GM23338 (cell line): ENCODE data around the gene JAZF1.

Source experiments
- CREB1 ChIP-seq: fragments of 250-450 bp; sonication (Bioruptor Pico); IDR thresholded peaks from 2 replicates; pipeline ENCODE4 v1.5.0; 2020; ENCODE audit warnings: low read depth, mild to moderate bottlenecking, moderate library complexity
- EZH2 ChIP-seq: fragments of 200-600 bp; sonication (generic); IDR thresholded peaks from one replicate; pipeline ENCODE4 v1.8.0; 2017; ENCODE audit warnings: antibody characterized with exemption, mild to moderate bottlenecking, low read depth; ENCODE audit not compliant: unreplicated experiment
- JUNB ChIP-seq: IDR thresholded peaks from one replicate; pipeline ENCODE4 v1.6.1; 2016; ENCODE audit warnings: antibody characterized with exemption; ENCODE audit not compliant: unreplicated experiment
- POLR2AphosphoS5 ChIP-seq: IDR thresholded peaks from 2 replicates; pipeline ENCODE4 v1.6.1; 2016; ENCODE audit warnings: antibody characterized with exemption, low read depth
- ZNF331 ChIP-seq: fragments of 250-450 bp; sonication (Bioruptor Pico); IDR thresholded peaks from 2 replicates; pipeline ENCODE4 v1.5.0; 2020; ENCODE audit warnings: low read depth, mild to moderate bottlenecking, moderate library complexity
- TF ChIP-seq, protein P1 (sequence below), 2 experiments: fragments of 200-600 bp in 1 of 2; sonication (generic) in 1 of 2; conservative IDR thresholded peaks; 2 replicates each; pipeline versions ENCODE4 v1.5.1 to v1.6.1; 2016 to 2017; ENCODE audit warnings: antibody characterized with exemption in 2 of 2, low read depth in 2 of 2, mild to moderate bottlenecking in 2 of 2, moderate library complexity in 1 of 2
- TF ChIP-seq, protein P2 (sequence below): IDR thresholded peaks from one replicate; pipeline ENCODE4 v1.6.1; 2018; ENCODE audit warnings: antibody characterized with exemption; ENCODE audit not compliant: unreplicated experiment

DNA sequence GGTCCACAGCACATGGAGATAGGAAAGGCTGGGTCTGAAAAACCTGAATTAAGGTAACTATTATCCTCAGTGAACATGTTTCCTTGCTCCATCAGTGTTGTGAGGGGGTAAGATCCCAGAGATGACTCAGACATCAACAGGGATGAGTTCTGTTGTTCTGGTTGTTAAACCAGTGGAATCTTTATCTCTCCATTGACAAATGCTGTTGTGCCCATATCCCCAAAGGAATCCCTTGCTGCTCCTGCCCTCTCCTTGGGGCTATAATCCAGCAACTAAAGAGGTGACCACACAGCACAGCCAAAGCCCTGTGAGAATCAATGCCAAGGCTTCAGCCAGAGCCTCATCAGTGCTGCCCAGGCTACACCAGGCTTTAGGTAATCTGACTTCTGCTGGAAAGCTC lies 113.4 kb downstream of the JAZF1 start:
- TF ChIP-seq POLR2AphosphoS5 (no peak), EZH2 (no peak), CREB1 (CRISPR knock-in tag) (no peak), JUNB (no peak), ZNF331 (CRISPR knock-in tag) (no peak)
- TF ChIP-seq, protein P1, sequence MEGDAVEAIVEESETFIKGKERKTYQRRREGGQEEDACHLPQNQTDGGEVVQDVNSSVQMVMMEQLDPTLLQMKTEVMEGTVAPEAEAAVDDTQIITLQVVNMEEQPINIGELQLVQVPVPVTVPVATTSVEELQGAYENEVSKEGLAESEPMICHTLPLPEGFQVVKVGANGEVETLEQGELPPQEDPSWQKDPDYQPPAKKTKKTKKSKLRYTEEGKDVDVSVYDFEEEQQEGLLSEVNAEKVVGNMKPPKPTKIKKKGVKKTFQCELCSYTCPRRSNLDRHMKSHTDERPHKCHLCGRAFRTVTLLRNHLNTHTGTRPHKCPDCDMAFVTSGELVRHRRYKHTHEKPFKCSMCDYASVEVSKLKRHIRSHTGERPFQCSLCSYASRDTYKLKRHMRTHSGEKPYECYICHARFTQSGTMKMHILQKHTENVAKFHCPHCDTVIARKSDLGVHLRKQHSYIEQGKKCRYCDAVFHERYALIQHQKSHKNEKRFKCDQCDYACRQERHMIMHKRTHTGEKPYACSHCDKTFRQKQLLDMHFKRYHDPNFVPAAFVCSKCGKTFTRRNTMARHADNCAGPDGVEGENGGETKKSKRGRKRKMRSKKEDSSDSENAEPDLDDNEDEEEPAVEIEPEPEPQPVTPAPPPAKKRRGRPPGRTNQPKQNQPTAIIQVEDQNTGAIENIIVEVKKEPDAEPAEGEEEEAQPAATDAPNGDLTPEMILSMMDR (conservative IDR thresholded peaks at IDR 0.05; ENCODE audit: low read depth in 2 of 2), result no peak
- TF ChIP-seq, protein P2, sequence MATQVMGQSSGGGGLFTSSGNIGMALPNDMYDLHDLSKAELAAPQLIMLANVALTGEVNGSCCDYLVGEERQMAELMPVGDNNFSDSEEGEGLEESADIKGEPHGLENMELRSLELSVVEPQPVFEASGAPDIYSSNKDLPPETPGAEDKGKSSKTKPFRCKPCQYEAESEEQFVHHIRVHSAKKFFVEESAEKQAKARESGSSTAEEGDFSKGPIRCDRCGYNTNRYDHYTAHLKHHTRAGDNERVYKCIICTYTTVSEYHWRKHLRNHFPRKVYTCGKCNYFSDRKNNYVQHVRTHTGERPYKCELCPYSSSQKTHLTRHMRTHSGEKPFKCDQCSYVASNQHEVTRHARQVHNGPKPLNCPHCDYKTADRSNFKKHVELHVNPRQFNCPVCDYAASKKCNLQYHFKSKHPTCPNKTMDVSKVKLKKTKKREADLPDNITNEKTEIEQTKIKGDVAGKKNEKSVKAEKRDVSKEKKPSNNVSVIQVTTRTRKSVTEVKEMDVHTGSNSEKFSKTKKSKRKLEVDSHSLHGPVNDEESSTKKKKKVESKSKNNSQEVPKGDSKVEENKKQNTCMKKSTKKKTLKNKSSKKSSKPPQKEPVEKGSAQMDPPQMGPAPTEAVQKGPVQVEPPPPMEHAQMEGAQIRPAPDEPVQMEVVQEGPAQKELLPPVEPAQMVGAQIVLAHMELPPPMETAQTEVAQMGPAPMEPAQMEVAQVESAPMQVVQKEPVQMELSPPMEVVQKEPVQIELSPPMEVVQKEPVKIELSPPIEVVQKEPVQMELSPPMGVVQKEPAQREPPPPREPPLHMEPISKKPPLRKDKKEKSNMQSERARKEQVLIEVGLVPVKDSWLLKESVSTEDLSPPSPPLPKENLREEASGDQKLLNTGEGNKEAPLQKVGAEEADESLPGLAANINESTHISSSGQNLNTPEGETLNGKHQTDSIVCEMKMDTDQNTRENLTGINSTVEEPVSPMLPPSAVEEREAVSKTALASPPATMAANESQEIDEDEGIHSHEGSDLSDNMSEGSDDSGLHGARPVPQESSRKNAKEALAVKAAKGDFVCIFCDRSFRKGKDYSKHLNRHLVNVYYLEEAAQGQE, result no peak
